Vagina (tissue), 2 donors: ENCODE results near the gene DENND4A.

Experiments
- CTCF ChIP-seq, 3 experiments: fragments of 450-650 bp in 2 of 3; fragments of 200-600 bp in 1 of 3; sonication (generic) in 1 of 3; IDR thresholded peaks; one replicate each; pipeline ENCODE4 v1.5.1; 2017 to 2019; ENCODE audit warnings: antibody characterized with exemption in 3 of 3, mild to moderate bottlenecking in 2 of 3, moderate library complexity in 2 of 3
- POLR2A ChIP-seq, 2 donors: fragments of 450-650 bp; IDR thresholded peaks; one replicate each; pipeline ENCODE4 v1.6.1; 2017; ENCODE audit warnings: antibody characterized with exemption in 2 of 2, mild to moderate bottlenecking in 2 of 2, moderate library complexity in 2 of 2
- POLR2AphosphoS5 ChIP-seq, 2 donors: sonication (generic); formaldehyde crosslinking; IDR thresholded peaks; one replicate each; pipeline ENCODE4 v1.9.0; 2017; ENCODE audit warnings: antibody characterized with exemption in 2 of 2, mild to moderate bottlenecking in 2 of 2, low read depth in 1 of 2; ENCODE audit not compliant: insufficient read depth in 1 of 2

GRCh38 chr15:65611888-65612615 lies 180.0 kb downstream of the DENND4A start:
- TF ChIP-seq CTCF (IDR thresholded peaks at IDR 0.05) (no peak), POLR2A (IDR thresholded peaks at IDR 0.05) (no peak), POLR2AphosphoS5 (IDR thresholded peaks at IDR 0.05; ENCODE audit: insufficient read depth in 1 of 2, low read depth in 1 of 2) (no peak)
